ENCODE data around the gene ALKBH4.
"Not testable (repeated sequence)": the region's sequence is repeated elsewhere in the genome, so short reads cannot be mapped to it uniquely, and the experiment has no call there.

ALKBH4 gene

GRCh38 chr7:102464577-102465280 is at the start of gene ALKBH4, which contains the start of gene LRWD1:
TSS of gene ALKBH4 (minus strand) at chr7:102464863. CDS start at chr7:102464836, 27 bp downstream.
TSS of gene LRWD1 (plus strand) at chr7:102464984. CDS start at chr7:102465081, 97 bp downstream.
- DNase-seq: peak; percentile 88

- not testable (repeated sequence) for DNase-seq
Observed at GRCh38 chr7:102512642-102513221, 48.1 kb upstream of the ALKBH4 start.

GRCh38 chr7:102511860-102512522 is 47.3 kb upstream of the ALKBH4 start:
- DNase-seq: not testable (repeated sequence)

GRCh38 chr7:102510575-102510974 is 45.9 kb upstream of the ALKBH4 start:
- not testable (repeated sequence) for DNase-seq

GRCh38 chr7:102507410-102508088 is 42.9 kb upstream of the ALKBH4 start:
- DNase-seq: not testable (repeated sequence)

GRCh38 chr7:102505298-102506185 is 40.9 kb upstream of the ALKBH4 start:
- not testable (repeated sequence) for DNase-seq

- DNase-seq: not testable (repeated sequence)
Observed at GRCh38 chr7:102503141-102503540, 38.5 kb upstream of the ALKBH4 start.

- not testable (repeated sequence) for DNase-seq
Observed at GRCh38 chr7:102498321-102498720, 33.7 kb upstream of the ALKBH4 start.

- not testable (repeated sequence) for DNase-seq
Observed at GRCh38 chr7:102497308-102497707, 32.6 kb upstream of the ALKBH4 start.

- not testable (repeated sequence) for DNase-seq
Observed at GRCh38 chr7:102496861-102497260, 32.2 kb upstream of the ALKBH4 start.

GRCh38 chr7:102494473-102495149 is 29.9 kb upstream of the ALKBH4 start:
- DNase-seq: not testable (repeated sequence)

- not testable (repeated sequence) for DNase-seq
Observed at GRCh38 chr7:102494026-102494425, 29.4 kb upstream of the ALKBH4 start.

GRCh38 chr7:102493220-102493935 is 28.7 kb upstream of the ALKBH4 start:
- not testable (repeated sequence) for DNase-seq

GRCh38 chr7:102490529-102491075 is 25.9 kb upstream of the ALKBH4 start:
- not testable (repeated sequence) for DNase-seq

- DNase-seq: not testable (repeated sequence)
Observed at GRCh38 chr7:102484317-102484716, 19.7 kb upstream of the ALKBH4 start.

GRCh38 chr7:102481962-102482361 is 17.3 kb upstream of the ALKBH4 start:
- DNase-seq: not testable (repeated sequence)

GRCh38 chr7:102479982-102480637 is 15.4 kb upstream of the ALKBH4 start:
- DNase-seq: not testable (repeated sequence)

- not testable (repeated sequence) for DNase-seq
Observed at GRCh38 chr7:102479209-102479584, 14.5 kb upstream of the ALKBH4 start.

GRCh38 chr7:102478314-102479208 is 13.9 kb upstream of the ALKBH4 start, which contains the start of gene POLR2J:
TSS of gene POLR2J (minus strand) at chr7:102478922. CDS start at chr7:102478860, 62 bp downstream.
- DNase-seq: not testable (repeated sequence)

Measured in GDM1 (cell line).